SK-MEL-5 (cell line): ENCODE results near the gene SGMS1. TPM values are rescaled to one million over a fixed set of nuclear protein-coding genes. Genes with fewer than 3 reads are reported as not detected.

Source experiments
- DNase-seq: peaks from one replicate; pipeline ENCODE4 v3.0.0-alpha.2; 2016; ENCODE audit warnings: low read depth, low spot score
- in situ Hi-C: cut with HindIII; loops from 2 replicates; pipeline ENCODE4 v1.10.0; 2016; ENCODE audit warnings: low sequenced_read_pairs, high pct_unique_total_duplicates, low pct_unique_long_range_greater_than_20kb
- total RNA-seq: library from RNA; depleted of rRNA; stranded (reverse); fragments of >200 nt; shearing (Covaris generic); gene quantifications from 2 replicates; pipeline ENCODE4 v1.2.3, GENCODE V29; 2014

Gene SGMS1
- total RNA-seq, 1 experiment from 2014 or later = 5.8 TPM

DNA sequence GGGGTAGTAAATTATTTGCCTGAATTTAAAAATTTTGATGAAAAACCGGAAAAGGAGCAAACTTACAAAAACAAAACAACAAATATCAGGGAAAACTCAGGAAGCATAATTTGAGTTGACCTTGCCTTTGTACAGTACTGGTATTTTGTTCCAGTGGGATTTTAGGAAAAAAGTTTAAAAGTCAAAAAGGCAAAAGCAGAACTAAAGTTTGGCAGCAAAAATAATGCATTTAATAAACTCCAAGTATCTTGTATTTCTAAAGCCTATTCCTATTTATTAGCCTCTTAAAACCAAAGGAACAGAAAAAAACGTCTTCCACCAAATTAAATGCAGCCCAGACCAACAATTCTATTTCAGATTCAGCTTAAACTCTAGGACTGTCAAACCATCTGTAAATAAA, 281.8 kb downstream of the SGMS1 start:
- in situ Hi-C loops = no loop called here
- DNase-seq = no peak

DNA sequence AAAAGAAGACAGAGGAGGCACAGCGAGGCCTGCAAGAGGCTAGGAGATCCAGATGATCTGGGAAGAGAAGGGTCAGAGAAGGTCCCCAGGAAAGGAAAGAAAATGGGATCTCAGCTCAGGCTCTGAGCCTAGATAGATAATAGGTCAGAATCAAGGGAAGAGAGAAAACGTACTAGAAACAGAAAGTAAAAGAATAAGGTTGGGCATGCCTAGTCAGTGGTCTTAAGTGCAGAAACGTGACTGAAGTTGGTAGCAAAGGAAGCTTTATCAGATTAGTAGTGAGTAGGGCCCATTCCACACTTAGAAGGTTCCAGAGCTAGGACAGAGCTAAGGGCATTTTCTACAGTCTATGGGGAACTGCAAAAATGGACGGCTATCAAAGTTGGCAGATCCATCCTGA, 287.6 kb downstream of the SGMS1 start:
- no peak for DNase-seq
- in situ Hi-C loops = no loop called here

DNA sequence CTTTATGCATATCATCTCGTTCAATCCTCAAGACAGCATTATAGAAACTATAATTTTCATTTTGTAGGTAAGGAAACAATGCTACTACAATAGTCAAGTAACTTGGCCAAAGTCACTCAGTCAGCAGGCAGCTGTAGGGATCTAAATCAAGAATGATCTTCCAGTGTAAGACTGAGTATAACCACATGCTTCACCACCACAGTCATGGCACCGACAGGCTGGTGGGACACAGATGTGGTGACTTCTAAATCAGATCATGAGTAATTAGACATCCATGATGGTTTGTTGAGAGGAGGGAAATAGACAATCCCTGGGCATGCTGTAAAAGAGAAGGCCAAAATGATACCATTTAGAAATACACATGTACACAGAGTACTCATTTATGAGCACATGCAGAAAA, 288.4 kb downstream of the SGMS1 start:
- DNase-seq = no peak
- in situ Hi-C loops = no loop called here

DNA sequence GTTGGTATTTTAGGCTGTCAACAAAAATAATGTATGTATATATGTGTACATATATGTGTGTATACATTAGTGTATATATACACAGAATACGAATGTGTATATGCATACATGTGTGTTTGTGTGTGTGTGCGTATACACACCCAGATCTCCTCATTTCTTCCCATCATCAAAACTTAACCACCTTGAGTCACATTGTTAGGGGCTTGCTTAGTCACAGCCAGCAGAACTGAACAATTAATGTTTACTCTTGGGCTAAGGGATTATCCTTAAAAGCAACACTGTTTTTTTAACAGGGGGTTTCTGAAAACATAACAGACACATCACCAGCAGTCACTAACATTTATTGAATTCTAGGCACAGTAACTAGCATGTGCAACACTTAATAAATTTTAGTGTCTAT, 289.5 kb downstream of the SGMS1 start:
- in situ Hi-C loops = no loop called here
- no peak for DNase-seq

DNA sequence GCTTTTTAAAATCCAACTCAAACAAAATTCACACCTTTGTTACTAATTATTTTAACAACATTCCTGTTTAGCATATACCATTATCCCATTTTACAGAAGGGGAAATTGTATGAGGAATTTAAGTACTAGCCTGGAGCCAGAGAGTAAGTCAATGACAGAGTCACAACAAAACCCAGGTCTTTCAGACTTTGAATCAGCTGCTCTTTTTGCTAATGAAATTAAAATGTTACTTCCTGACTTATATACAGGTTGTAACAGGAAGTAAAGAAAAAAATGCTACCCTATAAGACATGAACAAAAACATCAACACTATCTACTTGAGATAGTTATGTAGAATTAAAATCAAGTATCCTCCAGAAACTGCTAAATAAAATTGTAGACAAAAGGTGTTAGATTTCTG, 289.9 kb downstream of the SGMS1 start:
- in situ Hi-C loops = no loop called here

DNA sequence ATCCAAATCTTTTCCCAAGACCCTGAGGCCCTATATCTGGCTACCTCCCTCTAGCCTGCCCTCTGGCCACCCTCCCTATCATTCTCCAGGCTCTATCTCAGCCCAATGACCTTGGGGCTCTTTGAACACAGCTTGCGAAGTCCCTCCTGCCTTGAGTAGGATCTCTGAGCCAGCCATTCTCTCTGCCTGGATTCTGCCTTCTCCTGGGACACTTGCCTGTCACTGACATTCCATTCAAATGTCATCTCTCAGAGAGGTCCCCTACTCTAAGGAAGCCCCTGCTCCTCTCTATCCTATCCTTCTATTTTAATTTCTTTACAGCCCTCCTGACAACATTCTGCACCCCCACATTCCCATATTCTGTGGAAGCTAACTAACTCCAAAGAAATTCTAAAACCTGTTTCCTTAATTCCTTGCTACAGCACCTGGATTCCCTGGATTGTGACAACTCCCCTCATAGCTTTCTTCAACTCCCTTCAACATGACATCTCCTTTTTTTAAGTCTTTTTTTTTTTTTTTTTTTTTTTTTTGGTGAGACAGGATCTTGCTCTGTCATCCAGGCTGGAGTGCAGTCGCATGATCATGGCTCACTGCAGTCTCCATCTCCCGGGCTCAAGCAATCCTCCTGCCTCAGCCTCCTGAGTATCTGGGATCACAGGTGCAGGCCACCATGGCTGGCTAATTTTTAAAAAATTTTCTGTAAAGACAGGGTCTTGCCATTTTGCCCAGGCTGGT, 291.5 kb downstream of the SGMS1 start:
- in situ Hi-C loops = no loop called here
- no peak for DNase-seq

More for the DNA sequence above, 289.9 kb downstream of the SGMS1 start:
- DNase-seq = no peak

DNA sequence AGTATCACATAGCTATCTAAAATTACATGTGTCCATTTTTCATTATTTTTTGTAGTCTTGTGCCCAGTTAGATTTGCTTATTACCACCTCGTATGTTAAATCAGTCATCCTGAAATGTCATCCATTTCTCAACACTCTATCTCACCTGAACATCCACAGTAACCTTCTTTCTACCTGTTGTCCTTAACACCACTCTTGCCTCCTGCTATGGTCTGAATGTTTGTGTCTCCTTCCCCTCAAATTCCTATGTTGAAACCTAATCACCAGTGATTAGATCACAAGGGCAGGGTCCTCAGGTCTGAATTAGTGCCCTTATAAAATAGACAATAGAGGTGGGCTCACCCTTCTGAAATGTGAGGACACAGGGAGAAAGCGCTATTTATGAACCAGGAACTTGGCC, 292.3 kb downstream of the SGMS1 start:
- no peak for DNase-seq
- in situ Hi-C loops = no loop called here

DNA sequence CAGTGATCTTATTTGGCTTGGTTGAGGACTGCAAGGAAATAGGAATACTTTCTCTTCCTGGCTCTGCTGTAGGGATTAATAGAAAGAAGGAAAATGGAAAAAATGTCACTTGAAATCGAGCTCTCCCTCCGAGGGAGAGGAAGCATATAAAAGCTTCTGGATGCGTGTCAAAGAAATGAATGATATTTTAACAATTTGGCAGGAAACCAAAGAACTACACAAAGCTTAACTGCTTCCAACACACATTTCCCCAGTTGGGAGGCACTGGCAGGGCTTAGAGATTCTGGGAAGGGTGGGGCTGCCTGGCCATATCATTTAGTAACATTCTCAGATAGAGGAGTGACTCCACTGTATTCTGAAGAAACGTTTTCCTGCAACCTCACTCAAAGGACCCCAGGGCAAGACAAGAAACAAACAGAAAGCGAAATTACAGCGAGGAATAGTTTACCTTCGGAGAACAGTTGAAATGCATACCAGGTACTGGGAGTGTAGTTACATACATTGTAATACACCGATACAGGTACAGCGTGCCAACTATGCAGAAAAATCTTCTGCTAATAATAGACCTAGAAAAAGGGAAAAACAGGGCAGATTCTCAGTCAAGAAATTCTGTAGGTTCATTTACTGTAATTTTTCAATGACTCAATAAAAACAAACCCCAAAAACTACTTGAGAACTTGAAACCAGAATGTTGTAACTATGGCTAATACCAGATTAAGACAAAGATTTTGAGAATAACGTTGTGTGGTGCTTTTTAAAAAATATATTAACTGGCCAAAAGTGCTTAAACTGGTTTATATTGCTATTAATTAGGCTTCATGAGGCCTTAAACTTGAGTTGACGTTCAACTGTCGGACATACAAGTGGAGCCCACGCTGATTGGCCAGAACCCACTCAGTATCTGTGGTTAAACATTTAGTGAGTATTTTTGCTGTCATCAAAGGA, 296.7 kb downstream of the SGMS1 start:
- no peak for DNase-seq
- in situ Hi-C loops = no loop called here

DNA sequence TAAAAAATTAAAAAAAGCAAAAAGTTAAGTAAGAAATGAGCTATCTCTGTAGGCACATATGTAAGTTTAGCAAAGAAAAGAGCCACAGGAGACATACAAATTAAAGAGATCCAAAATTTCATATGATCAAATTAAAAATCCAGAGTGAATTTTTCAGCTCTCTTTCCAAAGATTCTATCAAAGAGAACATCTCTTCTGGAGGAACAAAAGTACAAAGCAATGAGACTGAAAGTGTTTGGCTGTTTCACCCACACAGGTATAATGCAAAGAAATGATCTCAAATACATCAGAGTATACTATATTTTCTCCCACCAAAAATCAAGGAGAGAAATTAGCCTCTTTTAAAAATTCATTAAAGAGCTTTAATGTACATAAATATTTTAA, 297.6 kb downstream of the SGMS1 start:
- no peak for DNase-seq
- in situ Hi-C loops = no loop called here

DNA sequence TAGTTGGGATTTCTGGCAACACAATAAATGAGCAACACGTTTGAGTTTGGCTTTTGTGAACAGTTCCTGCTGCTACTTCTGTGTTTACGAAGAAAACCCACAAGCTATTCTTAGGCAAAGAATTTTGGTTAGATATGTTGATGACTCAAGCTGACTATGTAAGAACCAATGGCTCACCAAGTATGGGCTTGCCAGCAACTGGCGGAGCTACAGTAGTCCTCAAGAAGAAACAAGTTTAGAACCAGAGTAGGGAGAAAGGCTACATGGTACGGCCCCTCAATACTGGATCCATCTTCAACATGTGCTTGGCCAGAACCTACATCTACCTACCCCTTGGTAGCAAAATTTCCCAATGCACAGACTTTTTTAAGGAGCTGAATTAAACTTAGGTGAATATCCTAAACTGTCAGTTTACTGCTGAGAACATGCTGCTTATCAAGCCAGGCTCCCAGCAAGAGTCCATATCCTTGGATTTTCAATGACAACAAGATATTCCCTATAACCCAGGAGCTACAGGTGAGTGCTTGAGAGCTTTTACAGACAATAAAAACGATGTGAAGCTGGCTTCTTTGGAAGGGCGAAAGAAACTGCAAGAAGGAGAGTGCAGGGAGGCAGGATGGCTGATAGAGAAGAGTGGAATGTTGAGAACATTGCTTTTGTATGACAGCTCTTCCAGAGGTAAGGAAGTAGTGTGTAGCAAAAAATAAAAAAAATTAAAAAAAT, 298.1 kb downstream of the SGMS1 start:
- in situ Hi-C loops = no loop called here
- no peak for DNase-seq

DNA sequence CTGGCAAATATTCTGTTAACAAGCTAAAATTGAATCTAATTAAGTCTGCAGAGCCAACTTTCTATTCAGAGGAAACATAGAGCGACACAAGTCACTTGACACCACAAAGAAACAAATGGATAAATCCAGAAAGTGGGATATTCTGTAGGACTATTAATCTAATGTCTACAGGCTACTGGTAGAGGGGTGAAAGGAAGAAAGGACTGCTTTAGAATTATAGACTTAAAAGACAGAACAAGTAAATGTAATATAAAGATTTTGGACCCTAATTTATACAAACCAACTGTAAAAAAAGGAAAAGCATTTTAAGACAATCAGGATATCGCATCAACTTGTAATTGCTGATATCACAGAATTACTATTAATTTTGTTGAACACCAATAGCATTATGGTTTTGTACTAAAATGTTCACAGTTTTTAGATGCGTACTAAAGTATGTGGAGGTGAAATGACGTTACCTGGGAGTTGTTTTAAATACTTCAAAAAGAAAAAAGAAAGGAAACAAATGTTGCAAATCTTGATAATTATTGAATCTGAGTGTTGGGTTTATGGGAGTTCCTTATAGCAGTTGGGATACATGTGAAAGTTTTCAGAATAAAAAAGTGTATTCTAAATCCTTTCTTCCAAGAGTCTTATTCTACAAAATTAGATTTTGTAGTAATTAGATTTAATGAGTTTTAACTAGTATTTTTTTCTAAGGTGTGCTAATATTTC, 298.9 kb downstream of the SGMS1 start:
- no peak for DNase-seq
- in situ Hi-C loops = no loop called here

DNA sequence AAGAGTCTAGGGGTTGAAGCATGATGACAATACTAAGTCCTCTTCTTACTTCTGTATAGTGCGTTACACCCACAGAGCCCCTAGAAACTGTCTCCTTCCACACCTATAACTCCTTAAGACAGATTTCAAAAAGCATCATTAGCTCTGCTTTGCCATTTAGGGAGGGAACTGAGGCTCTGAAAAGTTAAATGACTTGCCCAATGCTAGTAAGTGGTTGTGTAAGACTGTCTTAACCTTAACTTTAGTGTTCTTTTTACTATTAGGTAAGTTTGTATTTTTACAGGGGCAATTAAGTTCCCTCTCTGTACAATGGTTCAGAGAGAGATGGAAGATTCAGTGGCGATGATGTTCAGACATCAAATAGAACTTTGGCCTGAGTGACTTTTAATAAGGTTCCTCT, 299.7 kb downstream of the SGMS1 start:
- DNase-seq = no peak
- in situ Hi-C loops = no loop called here

DNA sequence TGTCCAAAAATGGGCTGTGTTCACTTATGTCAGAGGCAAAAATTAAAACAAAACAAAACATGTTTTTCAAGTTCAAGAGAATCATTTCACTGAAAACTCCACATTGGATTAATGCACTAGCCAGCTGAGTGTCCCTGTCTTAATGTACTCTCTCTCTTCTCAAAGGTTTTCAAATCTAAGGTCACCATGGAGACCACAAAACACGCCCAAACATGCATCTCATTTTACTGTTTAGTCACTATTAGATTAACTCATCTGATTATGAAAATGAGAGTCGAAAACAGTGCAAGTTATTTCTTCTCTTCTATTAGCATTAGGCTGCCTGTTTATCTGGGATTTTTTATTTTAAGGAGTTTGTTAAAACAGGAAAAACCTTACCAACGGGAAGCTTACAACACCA, 301.7 kb downstream of the SGMS1 start:
- no peak for DNase-seq

DNA sequence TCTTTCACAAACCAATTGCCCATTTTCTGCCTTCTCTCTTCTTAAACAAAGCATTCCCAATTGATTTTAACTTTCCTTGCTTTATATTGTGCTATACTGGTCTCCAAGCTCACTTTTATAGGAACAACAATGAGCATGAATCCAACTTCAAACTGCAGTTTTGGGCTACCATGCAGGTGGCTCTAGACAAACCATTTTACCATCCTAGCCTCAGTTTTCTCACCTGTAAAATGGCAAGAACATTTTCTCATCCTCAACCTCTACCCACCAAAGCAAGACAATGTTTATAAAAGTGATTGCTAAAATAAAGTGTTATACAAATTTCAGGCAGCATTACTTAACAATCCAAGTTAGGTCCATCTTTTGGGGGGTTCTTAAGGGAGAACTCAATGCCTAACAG, 305.6 kb downstream of the SGMS1 start:
- in situ Hi-C loops = no loop called here
- no peak for DNase-seq

More for the DNA sequence above, 301.7 kb downstream of the SGMS1 start:
- in situ Hi-C loops = no loop called here

DNA sequence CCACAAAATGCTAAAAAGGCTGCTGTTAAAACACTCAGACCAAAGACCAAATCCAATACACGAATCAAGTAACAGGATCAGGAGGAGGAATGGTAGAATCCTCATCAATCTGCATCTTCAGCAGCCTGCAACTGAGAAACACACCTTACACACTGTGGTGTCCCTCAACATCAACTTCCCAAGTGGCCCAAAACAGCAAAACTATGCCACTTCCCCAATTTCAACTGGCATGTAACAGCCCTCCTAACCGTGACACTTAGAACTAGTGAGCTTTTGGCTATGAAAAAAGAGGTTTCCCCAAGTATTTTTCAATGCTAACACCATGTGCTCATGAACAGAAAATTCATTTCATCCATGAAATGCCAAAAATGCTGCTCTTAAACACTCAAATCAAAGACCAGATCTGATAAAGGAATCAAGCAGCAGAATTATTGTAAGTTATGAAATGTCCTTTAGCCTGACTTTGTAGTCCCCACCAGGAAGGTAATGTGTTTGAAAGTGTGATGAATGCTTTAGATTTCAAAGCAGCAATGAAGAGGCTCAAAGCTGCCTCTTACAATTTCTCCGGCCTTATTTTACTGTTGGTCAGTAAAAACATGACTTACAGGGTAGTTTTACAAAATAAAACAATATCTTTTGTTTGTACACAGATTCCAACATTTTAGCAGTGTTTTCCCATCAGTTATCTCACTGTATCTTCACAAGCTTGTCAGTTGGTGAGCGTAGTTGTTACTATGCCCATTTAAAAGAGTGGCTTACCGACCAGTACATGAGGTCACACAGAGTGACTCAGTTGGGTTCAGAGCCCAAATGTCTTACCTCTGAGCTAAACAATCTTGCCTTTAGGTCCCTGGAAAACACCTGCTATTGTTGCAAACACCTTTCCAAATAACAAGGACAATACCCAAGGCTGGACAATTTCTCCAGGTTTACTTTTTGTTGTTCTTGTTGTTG, 306.8 kb downstream of the SGMS1 start:
- no peak for DNase-seq
- in situ Hi-C loops = no loop called here

DNA sequence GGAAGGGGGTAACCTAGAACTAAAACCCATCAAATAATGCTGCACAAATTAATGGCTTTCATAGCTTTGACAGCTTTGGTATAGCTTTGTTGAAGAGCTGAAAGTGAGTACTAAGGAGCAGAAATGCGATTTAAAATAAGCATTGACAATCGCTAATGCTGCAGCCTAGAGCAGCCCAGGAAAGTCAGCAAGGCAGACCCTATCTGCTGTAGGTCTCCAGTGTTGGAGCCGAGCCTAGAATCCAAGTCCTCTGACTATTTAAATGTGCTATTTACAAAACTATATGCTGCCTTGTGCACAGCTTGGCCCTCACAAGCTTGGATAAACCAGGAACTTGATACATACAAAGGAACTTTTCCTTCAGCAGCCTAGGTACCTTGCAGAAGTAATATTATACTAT, 307.6 kb downstream of the SGMS1 start:
- no peak for DNase-seq
- in situ Hi-C loops = no loop called here

DNA sequence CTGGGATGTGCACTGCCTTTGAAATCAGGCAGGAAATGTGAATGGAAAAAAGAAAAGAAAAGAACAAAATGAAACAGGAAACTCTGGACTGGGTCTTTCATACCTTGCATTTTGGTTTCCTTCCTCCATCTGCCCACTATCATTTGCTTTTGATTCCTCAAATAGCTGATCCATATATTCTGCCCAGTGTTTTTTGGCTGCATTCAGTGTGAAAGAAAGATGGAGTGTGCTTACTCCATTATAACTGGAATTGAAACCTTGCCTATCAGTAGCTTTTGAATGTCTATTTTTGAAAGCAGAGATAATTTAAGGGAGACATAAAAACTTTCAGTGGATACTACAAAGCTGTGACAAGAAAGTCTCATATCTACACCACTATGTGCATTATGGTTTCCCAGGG, 308.3 kb downstream of the SGMS1 start:
- in situ Hi-C loops = no loop called here
- no peak for DNase-seq
